Skin of body (tissue), 2 donors: ENCODE data around the gene MAP6D1. TPM values are rescaled to one million over a fixed set of nuclear protein-coding genes. Genes with fewer than 3 reads are reported as not detected.

Source experiments
- DNase-seq: peaks from one replicate; lab custom pipeline; 2025; lab: John Stamatoyannopoulos, UW
- total RNA-seq: library from RNA; depleted of rRNA; stranded (reverse); fragments of >200 nt; gene quantifications from one replicate; pipeline ENCODE4 v1.2.3, GENCODE V29; 2014

The MAP6D1 gene
- total RNA-seq, 1 donor from 2014 or later: 1.2 TPM

GRCh38 chr3:183823963-183824362, 1.4 kb downstream of the MAP6D1 start:
- DNase-seq: no peak

GRCh38 chr3:183822631-183823030, 2.7 kb downstream of the MAP6D1 start:
- DNase-seq: no peak

- DNase-seq: no peak
These were observed 5.5 kb downstream of the MAP6D1 start for GRCh38 chr3:183819831-183820230.

GRCh38 chr3:183818706-183819624, 6.4 kb downstream of the MAP6D1 start:
- DNase-seq: no peak

DNA sequence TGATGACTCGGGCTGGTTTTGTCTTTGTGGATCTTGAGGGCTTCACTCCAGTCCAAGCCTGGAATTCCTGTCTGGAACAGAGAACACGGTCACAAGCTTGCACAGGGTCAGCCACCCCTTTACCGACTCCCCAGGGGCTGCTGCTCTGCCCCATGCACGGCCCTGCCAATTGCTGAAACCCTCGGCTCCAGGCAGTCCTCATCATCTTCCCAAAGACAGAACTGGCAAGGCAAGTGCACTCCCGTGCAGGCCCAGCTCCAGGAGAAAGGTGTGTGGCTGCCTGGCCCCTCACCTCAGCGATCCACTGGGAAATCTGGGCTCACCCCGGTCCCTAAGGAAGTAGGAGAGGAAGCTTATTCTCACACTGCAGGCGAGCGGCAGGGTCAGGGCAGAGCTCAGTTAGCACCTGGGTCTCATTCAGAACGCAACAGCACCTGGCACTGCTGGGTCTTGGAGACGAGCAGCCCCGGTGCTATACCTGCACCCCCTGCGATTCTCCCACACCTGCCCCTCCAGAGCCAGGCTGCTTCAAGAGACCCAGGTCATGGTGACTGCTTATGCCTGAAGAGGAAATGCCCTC, 7.2 kb downstream of the MAP6D1 start:
- no peak for DNase-seq

DNA sequence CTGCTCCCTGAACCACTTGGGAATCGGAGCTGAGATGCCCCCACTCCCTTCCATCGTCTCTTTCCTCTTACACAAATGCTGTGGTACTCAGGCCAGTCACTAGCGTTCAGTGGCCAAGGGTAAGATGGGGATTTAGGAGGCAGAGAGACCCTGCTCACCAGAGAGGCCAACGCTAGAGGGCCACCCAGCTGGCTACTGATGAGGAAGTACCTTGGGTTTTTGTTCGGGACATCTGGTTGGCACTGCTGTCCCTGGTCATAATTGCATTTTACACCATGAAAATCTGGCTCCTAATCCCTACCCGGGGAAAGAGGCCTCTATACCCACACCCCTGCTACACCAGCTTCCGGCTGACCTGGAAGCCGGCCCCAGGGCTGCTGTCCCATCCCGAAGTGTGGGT, 7.7 kb downstream of the MAP6D1 start:
- DNase-seq: no peak

DNA sequence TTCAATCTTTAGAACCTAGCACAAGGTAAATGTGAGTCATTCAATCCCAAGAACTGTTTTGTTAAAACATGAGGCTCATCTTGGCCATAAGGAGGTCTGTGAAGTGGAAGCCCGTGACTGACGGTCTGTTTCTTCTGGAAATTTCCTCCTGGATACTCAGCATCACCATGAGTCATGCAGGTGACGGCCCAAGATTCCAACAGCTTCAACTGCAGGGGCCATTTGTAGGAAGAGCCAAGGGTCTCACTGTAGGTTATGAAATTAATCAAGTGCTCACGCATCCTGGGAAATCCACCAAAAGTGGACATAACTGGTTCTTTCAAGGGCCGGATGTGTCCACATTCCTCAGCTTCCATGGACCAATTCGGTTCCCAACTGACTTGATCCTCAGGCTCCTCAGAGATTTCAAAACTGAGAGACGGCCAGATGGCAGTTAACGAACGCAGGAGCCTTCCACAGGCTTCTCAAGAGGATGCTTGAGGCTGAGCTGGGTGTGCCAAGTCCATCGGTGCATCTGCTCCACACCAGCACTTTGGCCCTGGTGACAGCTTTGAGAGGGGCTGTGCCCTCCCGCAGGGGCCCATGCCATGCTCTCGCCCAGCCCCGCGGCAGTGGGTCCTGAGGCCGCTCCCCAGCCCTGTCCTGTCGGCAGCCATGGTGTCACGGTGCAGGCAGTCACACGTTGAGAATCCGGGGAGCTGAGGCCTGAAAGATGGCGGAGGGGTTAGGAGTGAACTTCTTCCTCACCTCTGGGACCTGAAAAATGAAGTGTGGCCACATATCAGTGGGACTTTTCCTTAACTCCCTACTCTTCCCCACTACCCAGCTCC, 8.5 kb downstream of the MAP6D1 start:
- no peak for DNase-seq

DNA sequence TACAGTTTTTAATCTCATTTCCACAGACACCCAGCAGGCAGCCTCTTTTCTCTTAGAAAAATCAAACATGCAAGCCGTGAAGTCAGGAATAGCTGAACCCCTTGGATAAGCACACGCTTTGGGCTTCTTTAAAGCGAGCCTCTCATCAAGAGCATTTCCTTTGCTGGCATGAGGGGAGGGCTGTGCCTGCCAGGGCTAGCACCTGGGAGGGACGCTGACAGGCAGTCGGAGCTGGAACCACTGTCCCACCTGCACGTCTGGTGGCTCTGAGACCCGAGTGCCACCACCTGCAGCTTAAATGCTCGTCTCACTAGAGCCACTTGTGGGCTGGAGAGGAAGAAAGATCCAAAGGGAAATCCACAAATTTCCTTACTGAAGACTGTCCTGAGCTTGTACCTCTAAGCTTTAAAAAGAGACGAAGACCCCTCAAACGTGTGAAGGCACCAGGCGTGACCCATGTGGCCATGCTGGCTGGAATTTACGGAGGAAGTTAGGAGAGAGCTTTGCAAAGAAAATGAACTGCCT, 9.4 kb downstream of the MAP6D1 start:
- DNase-seq: no peak

DNA sequence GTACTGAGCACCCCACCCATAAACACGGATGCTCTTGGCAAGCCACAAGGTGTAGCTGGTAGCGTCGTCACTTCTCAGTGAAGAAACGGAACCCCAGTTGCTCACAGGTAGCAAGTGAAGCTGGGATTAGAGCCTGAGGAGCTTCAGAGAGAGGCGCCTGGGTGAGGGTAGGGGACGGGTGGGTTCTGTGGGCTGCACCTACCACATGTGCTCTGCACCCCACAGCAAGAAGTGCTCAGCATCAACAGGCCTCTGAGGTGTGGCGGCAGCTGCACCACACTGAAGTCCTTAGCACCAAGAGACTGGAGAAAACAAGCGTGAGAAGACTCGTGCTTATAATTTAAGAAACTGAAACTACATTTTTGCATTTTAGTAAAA, 9.8 kb downstream of the MAP6D1 start:
- DNase-seq: no peak

DNA sequence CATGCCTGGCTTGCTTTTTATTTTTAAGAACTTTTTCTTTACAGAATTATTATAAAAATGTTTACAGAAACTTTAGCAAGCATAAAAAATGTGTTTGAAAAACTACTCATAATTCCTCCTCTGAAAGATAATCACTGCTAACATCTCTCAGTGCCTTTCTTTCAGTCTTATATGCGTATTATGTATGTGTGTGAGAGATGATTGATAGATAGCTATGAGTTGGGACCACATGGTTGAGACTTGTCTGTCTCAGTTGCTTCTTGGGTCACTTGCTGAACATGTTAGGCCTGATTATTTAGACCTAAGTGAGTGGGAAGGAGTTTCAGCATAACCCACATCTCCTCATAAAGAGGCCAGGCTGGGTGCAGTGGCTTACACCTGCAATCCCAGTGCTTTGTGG, 11.1 kb downstream of the MAP6D1 start:
- DNase-seq: no peak

- no peak for DNase-seq
These were observed 12.5 kb downstream of the MAP6D1 start for GRCh38 chr3:183812761-183813445.

DNA sequence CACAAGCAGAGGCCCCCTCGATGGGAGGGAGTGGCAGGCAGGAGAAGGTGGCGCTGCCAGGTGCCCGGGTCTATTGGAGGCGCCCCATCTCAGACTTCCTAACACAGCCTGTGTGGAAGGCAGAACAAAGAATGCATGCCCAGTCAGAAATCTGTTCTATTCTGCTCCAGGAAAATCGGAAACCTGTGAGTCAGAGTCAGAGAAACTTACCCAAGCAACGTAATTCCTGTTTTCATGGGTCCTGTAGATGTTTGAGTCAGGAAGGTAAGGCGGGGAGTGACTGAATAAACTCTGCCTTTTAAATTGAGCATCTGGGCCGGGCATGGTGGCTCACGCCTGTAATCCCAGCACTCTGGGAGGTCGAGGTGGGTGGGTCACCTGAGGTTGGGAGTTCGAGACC, 13.7 kb downstream of the MAP6D1 start:
- DNase-seq: no peak

GRCh38 chr3:183810643-183811594, 14.5 kb downstream of the MAP6D1 start:
- no peak for DNase-seq

GRCh38 chr3:183809270-183809669, 16.1 kb downstream of the MAP6D1 start:
- no peak for DNase-seq

- no peak for DNase-seq
These were observed 17.0 kb downstream of the MAP6D1 start for GRCh38 chr3:183808355-183808754.

DNA sequence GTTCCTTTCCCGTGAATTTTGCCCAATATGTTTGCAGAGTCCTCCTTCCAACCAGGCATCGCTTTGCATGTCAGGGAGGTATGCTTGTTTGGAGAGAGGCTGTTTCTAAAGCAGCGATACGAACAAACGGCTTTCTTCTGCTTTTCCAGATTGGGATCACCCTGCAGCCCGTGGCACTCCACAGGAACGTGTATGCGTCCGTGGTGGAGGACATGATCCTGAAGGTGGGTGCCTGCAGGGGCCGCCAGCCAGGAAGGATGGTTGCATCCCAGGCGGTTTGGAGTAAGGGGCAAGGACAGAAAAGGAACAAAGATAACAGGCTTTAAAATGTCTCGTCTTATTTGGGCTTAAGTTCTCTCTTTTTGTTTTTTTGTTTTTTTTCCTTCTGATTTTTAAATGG, 17.5 kb downstream of the MAP6D1 start:
- no peak for DNase-seq

DNA sequence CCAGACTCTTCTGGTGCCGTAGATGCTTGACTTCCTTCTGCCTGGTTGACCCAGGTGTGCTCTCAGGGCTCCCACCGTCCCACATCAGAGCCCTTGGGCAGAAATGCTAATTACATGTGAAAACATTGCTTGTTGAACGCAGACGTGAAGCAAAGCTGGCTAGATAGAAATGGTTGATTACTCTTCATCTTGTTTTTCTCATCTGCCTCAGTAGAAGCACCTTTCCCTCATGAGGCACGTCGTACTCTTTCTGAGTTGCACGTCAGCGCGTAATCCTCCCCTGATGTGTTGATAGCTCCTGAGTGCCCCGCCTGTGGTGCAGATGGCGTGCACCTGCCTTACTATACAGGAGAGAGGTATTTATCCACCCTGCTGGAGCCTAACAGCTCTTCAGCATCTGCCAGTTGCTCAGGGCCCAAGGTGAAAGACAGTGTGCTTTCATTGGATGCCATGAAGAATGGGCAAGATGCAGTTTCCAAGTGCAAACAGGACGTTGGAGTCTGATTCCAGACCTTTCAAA, 18.1 kb downstream of the MAP6D1 start:
- no peak for DNase-seq

DNA sequence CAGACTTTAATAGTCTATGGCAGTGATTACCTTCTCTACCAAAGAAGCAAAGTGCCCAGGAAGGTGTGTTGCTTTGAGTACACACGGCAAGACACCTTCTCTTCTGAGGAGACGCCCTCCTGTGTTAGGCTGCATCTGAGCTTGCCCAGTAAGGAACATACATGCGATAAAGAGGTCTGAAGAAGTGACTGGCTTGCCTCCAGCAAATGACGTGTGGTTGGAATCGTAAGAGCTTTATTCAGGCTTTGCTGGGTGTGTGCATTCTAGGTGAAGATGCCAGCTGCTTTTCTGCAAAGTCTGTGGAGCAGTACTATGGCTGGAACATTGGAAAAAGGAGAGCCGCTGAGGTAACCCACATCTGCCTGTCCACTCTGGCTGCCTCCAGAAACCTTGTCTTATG, 22.4 kb downstream of the MAP6D1 start:
- no peak for DNase-seq

DNA sequence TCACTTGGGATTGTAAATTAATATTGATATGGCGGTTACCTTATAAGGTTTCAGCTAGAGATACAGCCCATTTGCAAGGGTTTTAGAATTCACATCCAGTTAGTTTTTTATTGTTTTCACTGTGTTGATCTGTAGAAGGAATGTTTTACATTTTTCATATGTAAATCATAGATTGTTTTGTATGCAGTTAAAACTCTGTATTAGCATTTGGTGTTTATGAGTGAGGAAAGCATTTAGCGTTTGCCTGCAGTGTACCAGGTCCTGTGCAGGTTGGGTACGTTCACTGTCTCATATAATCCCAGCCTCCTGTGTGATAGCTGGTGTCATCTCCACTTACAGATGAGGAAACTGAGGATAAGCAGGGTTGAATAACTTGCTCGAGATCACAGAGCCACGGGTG, 23.8 kb downstream of the MAP6D1 start:
- no peak for DNase-seq
